ENCODE measurements around the gene SVBP. TPM values are rescaled to one million over a fixed set of nuclear protein-coding genes. Genes with fewer than 3 reads are reported as not detected.

The SVBP gene
- total RNA-seq, 1 experiment from 2014 or later, result 10.1 TPM

DNA sequence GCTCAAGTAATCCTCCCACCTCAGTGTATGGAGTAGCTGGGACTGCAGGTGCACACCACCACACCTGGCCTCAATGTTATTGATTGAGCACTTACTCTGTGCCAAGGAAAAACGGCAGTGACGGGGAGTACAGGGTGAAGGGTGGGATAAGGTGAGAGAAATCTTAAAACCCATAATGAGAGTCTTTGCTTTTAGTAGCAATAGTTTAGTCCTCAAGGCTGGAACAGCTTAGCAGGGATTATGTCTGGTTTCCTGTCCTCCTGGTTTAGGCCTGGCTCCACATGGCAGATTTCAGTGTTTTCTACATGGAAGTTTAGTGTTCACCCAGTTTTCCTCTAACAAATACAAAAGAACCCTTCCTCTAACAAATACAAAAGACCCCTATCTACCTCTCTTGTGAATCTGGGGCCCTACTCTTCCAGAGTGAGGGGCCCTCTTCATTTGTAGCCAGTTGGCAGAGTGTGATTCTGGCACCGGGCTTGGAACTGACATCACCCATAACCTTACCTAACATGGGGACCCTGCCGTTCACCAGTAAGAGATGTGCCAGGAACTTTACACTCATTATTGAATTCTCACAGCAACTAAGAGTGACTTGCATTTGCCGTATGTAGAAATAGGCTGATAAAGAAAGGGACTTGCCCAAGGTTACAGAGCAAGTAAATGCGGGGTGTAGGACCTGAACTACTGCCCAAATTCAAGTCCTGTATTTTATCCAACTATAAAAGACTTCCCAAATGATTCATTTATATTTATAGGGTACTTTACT lies 36.1 kb upstream of the SVBP start:
- Mint-ChIP-seq H3K4me1 (ENCODE audit: low read depth, unreplicated experiment) (peaks cover 8% of the 10 kb centered on the region), H3K4me3 (ENCODE audit: low read depth, unreplicated experiment) (no peak overlapping the region), H3K27ac (ENCODE audit: unreplicated experiment) (no peak overlapping the region), H3K9me3 (ENCODE audit: low read depth, unreplicated experiment) (peaks cover 13% of the 10 kb centered on the region), H3K27me3 (ENCODE audit: unreplicated experiment) (peaks cover 8% of the 10 kb centered on the region), H3K36me3 (ENCODE audit: insufficient read depth, unreplicated experiment) (peaks cover 10% of the 10 kb centered on the region)
- TF ChIP-seq, protein P1, sequence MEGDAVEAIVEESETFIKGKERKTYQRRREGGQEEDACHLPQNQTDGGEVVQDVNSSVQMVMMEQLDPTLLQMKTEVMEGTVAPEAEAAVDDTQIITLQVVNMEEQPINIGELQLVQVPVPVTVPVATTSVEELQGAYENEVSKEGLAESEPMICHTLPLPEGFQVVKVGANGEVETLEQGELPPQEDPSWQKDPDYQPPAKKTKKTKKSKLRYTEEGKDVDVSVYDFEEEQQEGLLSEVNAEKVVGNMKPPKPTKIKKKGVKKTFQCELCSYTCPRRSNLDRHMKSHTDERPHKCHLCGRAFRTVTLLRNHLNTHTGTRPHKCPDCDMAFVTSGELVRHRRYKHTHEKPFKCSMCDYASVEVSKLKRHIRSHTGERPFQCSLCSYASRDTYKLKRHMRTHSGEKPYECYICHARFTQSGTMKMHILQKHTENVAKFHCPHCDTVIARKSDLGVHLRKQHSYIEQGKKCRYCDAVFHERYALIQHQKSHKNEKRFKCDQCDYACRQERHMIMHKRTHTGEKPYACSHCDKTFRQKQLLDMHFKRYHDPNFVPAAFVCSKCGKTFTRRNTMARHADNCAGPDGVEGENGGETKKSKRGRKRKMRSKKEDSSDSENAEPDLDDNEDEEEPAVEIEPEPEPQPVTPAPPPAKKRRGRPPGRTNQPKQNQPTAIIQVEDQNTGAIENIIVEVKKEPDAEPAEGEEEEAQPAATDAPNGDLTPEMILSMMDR (IDR thresholded peaks at IDR 0.05; ENCODE audit: unreplicated experiment), result no peak
- CTCF ChIA-PET, result no interaction called here
- intact Hi-C loops (cut with micrococcal nuclease; ENCODE audit: unreplicated experiment), result no loop called here
- DNase-seq, result no peak
- BruUV-seq (replicated peaks), result no TSS peak

DNA sequence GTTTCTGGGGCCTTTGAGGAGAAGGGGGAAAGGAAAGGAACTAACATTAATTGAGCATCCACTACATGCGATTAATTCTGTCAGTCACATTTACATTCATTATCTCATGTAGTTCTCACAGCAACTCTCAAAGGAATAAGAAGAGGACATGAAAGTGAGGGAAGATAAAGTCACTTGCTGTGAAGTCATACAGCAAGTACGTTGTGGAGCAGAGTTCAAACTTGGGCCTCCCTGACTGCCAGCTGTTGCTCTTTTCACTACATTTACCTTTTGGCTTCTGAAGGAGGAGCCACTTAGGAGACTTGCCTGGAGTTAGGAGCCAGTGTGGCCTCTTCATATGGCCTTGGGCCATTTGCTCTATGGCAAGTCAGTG lies 35.4 kb upstream of the SVBP start:
- TF ChIP-seq, protein P1 (IDR thresholded peaks at IDR 0.05; ENCODE audit: unreplicated experiment), result no peak
- Mint-ChIP-seq H3K4me1 (ENCODE audit: low read depth, unreplicated experiment) (peaks cover 15% of the 10 kb centered on the region), H3K4me3 (ENCODE audit: low read depth, unreplicated experiment) (no peak overlapping the region), H3K9me3 (ENCODE audit: low read depth, unreplicated experiment) (peaks cover 6% of the 10 kb centered on the region), H3K27ac (ENCODE audit: unreplicated experiment) (no peak overlapping the region), H3K36me3 (ENCODE audit: insufficient read depth, unreplicated experiment) (peaks cover 10% of the 10 kb centered on the region), H3K27me3 (ENCODE audit: unreplicated experiment) (peaks cover under 1% of the 10 kb centered on the region)
- intact Hi-C loops (cut with micrococcal nuclease; ENCODE audit: unreplicated experiment), result no loop called here
- BruUV-seq (replicated peaks), result no TSS peak
- CTCF ChIA-PET, result no interaction called here
- no peak for DNase-seq

GRCh38 chr1:42851960-42852607 lies 34.9 kb upstream of the SVBP start:
- no peak overlapping the region for H3K27ac Mint-ChIP-seq (ENCODE audit: unreplicated experiment)
- TF ChIP-seq, protein P1 (IDR thresholded peaks at IDR 0.05; ENCODE audit: unreplicated experiment), result no peak

DNA sequence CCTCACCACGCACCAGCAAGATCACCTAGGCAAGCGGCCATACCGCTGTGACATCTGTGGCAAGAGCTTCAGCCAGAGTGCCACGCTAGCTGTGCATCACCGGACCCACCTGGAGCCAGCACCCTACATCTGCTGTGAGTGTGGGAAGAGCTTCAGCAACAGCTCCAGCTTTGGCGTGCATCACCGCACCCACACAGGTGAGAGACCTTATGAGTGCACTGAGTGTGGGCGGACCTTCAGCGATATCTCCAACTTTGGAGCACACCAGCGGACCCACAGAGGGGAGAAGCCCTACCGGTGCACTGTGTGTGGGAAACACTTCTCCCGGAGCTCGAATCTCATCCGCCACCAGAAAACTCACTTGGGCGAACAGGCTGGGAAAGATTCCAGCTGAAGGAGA lies 34.2 kb upstream of the SVBP start:
- no TSS peak for BruUV-seq (replicated peaks)
- CTCF ChIA-PET, result no interaction called here
- intact Hi-C loops (cut with micrococcal nuclease; ENCODE audit: unreplicated experiment), result no loop called here
- H3K4me3 Mint-ChIP-seq (ENCODE audit: low read depth, unreplicated experiment), result no peak overlapping the region
- peaks cover 22% of the 10 kb centered on the region for H3K36me3 Mint-ChIP-seq (ENCODE audit: insufficient read depth, unreplicated experiment)
- H3K4me1 Mint-ChIP-seq (ENCODE audit: low read depth, unreplicated experiment), result peaks cover 25% of the 10 kb centered on the region
- no peak for DNase-seq
- H3K27ac Mint-ChIP-seq (ENCODE audit: unreplicated experiment), result no peak overlapping the region
- H3K27me3 Mint-ChIP-seq (ENCODE audit: unreplicated experiment), result no peaks in the 10 kb centered on the region
- H3K9me3 Mint-ChIP-seq (ENCODE audit: low read depth, unreplicated experiment), result peaks cover 4% of the 10 kb centered on the region
- TF ChIP-seq, protein P1 (IDR thresholded peaks at IDR 0.05; ENCODE audit: unreplicated experiment), result no peak

More at GRCh38 chr1:42851960-42852607, 34.9 kb upstream of the SVBP start:
- Mint-ChIP-seq H3K9me3 (ENCODE audit: low read depth, unreplicated experiment) (peaks cover 4% of the 10 kb centered on the region), H3K4me1 (ENCODE audit: low read depth, unreplicated experiment) (peaks cover 20% of the 10 kb centered on the region), H3K4me3 (ENCODE audit: low read depth, unreplicated experiment) (no peak overlapping the region), H3K36me3 (ENCODE audit: insufficient read depth, unreplicated experiment) (peaks cover 15% of the 10 kb centered on the region), H3K27me3 (ENCODE audit: unreplicated experiment) (no peaks in the 10 kb centered on the region)
- CTCF ChIA-PET, result no interaction called here
- no TSS peak for BruUV-seq (replicated peaks)
- intact Hi-C loops (cut with micrococcal nuclease; ENCODE audit: unreplicated experiment), result no loop called here
- no peak for DNase-seq
